Skin epidermis (tissue), 12 donors: ENCODE results near the gene TMEM151B.
"Not testable (repeated sequence)": the region's sequence is repeated elsewhere in the genome, so short reads cannot be mapped to it uniquely, and the experiment has no call there.

ENCODE experiments used
- H3K27ac ChIP-seq, 21 experiments: fragments of 200-600 bp; sonication (generic) in 11 of 21; one replicate each; pipeline ENCODE4 v1.5.0; 2020; ENCODE audit warnings: mild to moderate bottlenecking in 3 of 21, inconsistent platforms in 2 of 21, moderate library complexity in 2 of 21
- H3K4me3 ChIP-seq, 7 experiments: fragments of 200-600 bp; sonication (generic) in 2 of 7; one replicate each; pipeline ENCODE4 v1.5.0; 2020; ENCODE audit warnings: inconsistent platforms in 2 of 7, mild to moderate bottlenecking in 2 of 7, moderate library complexity in 1 of 7

TMEM151B gene

DNA sequence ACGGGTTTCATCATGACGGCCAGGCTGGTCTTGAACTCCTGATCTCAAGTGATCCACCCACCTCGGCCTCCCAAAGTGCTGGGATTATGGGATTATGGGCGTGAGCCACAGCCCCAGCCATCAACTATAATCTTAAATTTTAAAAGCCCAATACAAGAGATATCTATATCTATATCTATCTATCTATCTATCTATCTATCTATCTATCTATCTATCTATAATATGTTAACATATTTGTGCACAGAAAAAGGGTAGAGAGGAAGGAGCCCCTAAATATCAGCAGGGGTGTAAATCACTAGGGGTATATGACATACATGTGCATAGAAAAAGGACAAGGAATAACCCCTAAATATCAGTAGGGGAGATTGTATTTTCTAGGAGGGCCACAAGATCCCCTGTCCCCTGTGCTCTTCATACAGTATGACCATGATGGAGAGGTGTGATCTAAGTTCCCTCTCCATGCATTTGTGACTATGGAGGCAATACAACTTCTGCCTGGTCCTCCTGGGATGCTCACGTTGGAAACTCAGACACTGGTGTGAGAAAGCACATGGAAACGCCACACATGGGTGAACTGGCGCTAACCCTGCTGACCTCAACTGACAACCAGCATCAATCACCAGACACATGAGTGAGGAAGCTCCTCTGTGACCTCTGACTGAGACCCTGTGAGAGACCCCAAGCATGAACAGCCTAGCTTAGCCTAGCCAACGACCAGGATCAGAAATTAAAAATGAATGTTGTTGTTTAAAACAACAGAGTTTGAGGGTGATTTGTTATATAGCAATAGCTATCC, 71.0 kb downstream of the TMEM151B start:
- no peak overlapping the region for H3K4me3 ChIP-seq
- peak overlapping the region in 3 of 21 experiments; percentile 3 to 43 (median 32) for H3K27ac ChIP-seq

GRCh38 chr6:44342052-44342451, 71.8 kb downstream of the TMEM151B start:
- Histone ChIP-seq H3K4me3 (no peak overlapping the region), H3K27ac (peak overlapping the region in 4 of 21 experiments; percentile 16 to 64 (median 48))

GRCh38 chr6:44342489-44342888, 72.2 kb downstream of the TMEM151B start, which contains the start of gene SPATS1:
TSS of gene SPATS1 (plus strand) at chr6:44342650. CDS start at chr6:44343096, 446 bp downstream.
- peak within 1 kb of the TSS in 2 of 7 experiments; percentile 7 to 22 for H3K4me3 ChIP-seq
- H3K27ac ChIP-seq: peak within 1 kb of the TSS in 7 of 21 experiments; percentile 16 to 64 (median 43)

DNA sequence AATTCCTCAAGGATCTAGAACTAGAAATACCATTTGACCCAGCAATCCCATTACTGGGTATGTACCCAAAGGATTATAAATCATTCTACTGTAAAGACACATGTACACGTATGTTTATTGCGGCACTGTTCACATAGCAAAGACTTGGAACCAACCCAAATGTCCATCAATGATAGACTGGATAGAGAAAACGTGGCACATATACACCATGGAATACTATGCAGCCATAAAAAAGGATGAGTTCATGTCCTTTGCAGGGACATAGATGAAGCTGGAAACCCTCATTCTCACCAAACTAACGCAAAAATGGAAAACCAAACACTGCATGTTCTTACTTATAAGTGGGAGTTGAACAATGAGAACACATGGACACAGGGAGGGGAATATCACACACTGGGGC, 76.6 kb downstream of the TMEM151B start:
- not testable (repeated sequence) for H3K27ac ChIP-seq, H3K4me3 ChIP-seq

- Histone ChIP-seq H3K27ac (no peak overlapping the region), H3K4me3 (no peak overlapping the region)
These were observed 79.8 kb downstream of the TMEM151B start for GRCh38 chr6:44349904-44350649.

DNA sequence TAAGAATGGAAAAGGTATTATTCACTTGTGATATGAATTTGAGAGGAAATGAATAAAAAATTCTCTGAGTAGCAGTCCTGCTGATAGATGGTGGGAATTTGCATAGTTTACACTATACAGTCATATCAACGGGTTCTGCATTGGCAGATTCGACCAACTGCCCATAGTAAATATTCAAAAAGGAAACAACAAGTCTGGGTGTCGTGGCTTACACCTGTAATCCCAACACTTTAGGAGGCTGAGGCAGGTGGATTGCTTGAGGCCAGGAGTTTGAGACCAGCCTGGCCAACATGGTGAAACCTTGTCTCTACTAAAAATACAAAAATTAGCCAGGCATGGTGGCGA, 80.4 kb downstream of the TMEM151B start:
- H3K4me3 ChIP-seq, H3K27ac ChIP-seq: not testable (repeated sequence)

GRCh38 chr6:44352259-44352658, 82.0 kb downstream of the TMEM151B start:
- Histone ChIP-seq H3K27ac (no peak overlapping the region), H3K4me3 (no peak overlapping the region)

- no peak overlapping the region for H3K4me3 ChIP-seq
These were observed 83.1 kb downstream of the TMEM151B start for GRCh38 chr6:44353336-44353735.

GRCh38 chr6:44355640-44356039, 85.4 kb downstream of the TMEM151B start:
- H3K4me3 ChIP-seq: no peak overlapping the region
- H3K27ac ChIP-seq: no peak overlapping the region

More at GRCh38 chr6:44353336-44353735, 83.1 kb downstream of the TMEM151B start:
- H3K27ac ChIP-seq: no peak overlapping the region

DNA sequence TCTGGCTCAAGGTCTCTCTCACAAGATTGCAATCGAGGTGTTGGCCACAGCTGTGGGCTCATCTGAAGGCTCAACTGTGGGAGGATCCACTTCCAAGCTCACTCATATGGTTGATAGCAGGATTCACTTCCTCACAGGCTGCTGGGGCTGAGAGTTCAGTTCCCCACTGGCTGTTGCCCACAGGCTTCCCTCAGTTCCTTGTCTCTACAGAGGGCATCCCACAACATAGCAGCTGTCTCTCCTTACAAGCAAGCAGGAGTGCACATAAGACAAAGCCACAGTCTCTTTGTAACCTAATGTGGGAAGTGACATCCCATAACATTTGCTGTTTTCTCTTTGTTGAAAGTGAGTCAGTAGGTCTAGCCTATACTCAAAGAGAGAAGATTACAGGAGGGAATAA, 86.2 kb downstream of the TMEM151B start:
- Histone ChIP-seq H3K27ac (no peak overlapping the region), H3K4me3 (no peak overlapping the region)
